Measurements from ENCODE around the gene RUNDC3A.

DNA sequence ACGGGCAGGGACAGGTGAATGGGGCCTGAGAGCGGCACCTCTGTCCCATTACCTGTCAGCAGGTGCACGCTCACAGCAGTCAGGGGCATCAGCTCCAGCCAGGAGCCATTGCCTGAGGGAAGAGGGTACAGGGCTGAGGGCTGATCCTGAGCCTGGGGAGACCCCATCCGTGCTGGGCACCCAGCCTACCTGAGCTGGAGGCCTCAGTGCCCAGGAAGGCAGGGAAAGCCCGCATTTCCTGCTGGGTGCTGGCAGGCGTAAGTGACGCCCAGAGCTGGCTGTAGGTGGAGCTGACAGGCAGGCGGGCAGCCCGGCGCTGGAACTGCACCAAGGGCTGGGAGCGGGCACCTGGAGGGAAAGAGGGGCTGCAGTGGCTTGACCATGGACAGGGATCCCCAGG lies 47.8 kb downstream of the RUNDC3A start:
- TF ChIP-seq, protein P1, sequence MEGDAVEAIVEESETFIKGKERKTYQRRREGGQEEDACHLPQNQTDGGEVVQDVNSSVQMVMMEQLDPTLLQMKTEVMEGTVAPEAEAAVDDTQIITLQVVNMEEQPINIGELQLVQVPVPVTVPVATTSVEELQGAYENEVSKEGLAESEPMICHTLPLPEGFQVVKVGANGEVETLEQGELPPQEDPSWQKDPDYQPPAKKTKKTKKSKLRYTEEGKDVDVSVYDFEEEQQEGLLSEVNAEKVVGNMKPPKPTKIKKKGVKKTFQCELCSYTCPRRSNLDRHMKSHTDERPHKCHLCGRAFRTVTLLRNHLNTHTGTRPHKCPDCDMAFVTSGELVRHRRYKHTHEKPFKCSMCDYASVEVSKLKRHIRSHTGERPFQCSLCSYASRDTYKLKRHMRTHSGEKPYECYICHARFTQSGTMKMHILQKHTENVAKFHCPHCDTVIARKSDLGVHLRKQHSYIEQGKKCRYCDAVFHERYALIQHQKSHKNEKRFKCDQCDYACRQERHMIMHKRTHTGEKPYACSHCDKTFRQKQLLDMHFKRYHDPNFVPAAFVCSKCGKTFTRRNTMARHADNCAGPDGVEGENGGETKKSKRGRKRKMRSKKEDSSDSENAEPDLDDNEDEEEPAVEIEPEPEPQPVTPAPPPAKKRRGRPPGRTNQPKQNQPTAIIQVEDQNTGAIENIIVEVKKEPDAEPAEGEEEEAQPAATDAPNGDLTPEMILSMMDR (IDR thresholded peaks at IDR 0.05), result no peak
- TF ChIP-seq EZH2phosphoT487 (IDR thresholded peaks at IDR 0.05), result no peak
